ENCODE results near the gene PTPN3. TPM values are rescaled to one million over a fixed set of nuclear protein-coding genes. Genes with fewer than 3 reads are reported as not detected.

The PTPN3 gene
- total RNA-seq, 3 donors from 2014 or later (not counting 1 experiment from before 2014, with no cell fraction given), result not detected

DNA sequence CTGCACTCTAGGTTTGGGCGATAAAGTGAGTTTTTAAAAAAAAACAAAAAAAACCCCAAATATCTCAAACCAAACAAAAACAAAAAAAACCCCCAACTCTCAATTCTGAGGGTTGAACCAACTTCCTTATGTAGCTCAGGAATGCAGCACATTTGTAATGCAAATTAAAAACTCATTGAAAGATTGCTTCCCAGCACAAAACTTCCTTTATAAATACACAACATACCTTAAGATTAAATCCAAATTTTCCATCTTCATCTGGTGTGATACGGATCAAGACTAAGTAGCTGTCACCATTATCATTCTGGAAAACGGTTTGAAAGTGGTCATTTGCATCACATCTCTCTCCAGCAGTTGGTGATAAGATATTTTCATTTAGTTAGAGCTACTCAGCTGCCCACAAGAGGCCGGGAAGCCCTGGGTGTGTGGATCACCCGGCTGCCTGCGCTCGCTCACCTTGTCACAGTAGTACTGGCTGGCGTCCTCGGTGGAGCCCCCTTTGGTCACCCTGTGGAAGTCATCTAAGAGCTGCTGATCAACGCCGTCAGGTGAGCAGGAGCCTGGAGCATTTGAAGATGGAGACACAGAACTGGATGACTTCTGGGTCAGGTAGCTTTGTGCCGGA is 88.2 kb downstream of the PTPN3 start:
- Histone ChIP-seq H3K27me3 (ENCODE audit: control insufficient read depth, insufficient read depth, low read length) (no peaks in the 10 kb centered on the region), H3K4me1 (ENCODE audit: control insufficient read depth, insufficient read depth, low read length) (peaks cover 3% of the 10 kb centered on the region), H3K27ac (ENCODE audit: low read length) (no peak overlapping the region), H3K9me3 (ENCODE audit: control insufficient read depth, insufficient read depth, low read length) (no peaks in the 10 kb centered on the region), H3K4me3 (ENCODE audit: low read length) (no peak overlapping the region), H3K36me3 (ENCODE audit: control insufficient read depth, insufficient read depth, low read length) (no peaks in the 10 kb centered on the region)
- ATAC-seq (no peak), DNase-seq (no peak)
- Mint-ChIP-seq H3K27me3 (ENCODE audit: low read depth in 2 of 2) (no peaks in the 10 kb centered on the region), H3K36me3 (no peaks in the 10 kb centered on the region), H3K4me3 (no peak overlapping the region), H3K4me1 (no peaks in the 10 kb centered on the region), H3K9me3 (no peaks in the 10 kb centered on the region), H3K27ac (no peak overlapping the region)
- TF ChIP-seq CTCF (IDR thresholded peaks at IDR 0.05), result no peak
- WGBS (ENCODE audit: insufficient coverage), result 47% methylated on average over 12 of the region's 12 CpGs
- intact Hi-C loops (cut with micrococcal nuclease), result no loop called here

GRCh38 chr9:109408759-109409462 is 89.2 kb downstream of the PTPN3 start:
- no peak overlapping the region for H3K27ac Mint-ChIP-seq

GRCh38 chr9:109403766-109404320 is 94.3 kb downstream of the PTPN3 start:
- H3K27me3 ChIP-seq (ENCODE audit: control insufficient read depth, insufficient read depth, low read length), result no peaks in the 10 kb centered on the region
- 76% methylated on average over 5 of the region's 5 CpGs for WGBS (ENCODE audit: insufficient coverage)
- intact Hi-C loops (cut with micrococcal nuclease), result no loop called here
- ATAC-seq (no peak), DNase-seq (no peak)
- Mint-ChIP-seq H3K4me3 (no peak overlapping the region), H3K36me3 (no peaks in the 10 kb centered on the region), H3K27ac (no peak overlapping the region), H3K4me1 (no peaks in the 10 kb centered on the region), H3K27me3 (ENCODE audit: low read depth in 2 of 2) (peaks cover 0 to 11% of the 10 kb centered on the region in 2 donors), H3K9me3 (no peaks in the 10 kb centered on the region)
- H3K27ac ChIP-seq (ENCODE audit: low read length), result no peak overlapping the region
- no peaks in the 10 kb centered on the region for H3K9me3 ChIP-seq (ENCODE audit: control insufficient read depth, insufficient read depth, low read length)
- H3K4me3 ChIP-seq (ENCODE audit: low read length), result no peak overlapping the region
- no peaks in the 10 kb centered on the region for H3K4me1 ChIP-seq (ENCODE audit: control insufficient read depth, insufficient read depth, low read length)
- no peak for TF ChIP-seq CTCF (IDR thresholded peaks at IDR 0.05)
- no peaks in the 10 kb centered on the region for H3K36me3 ChIP-seq (ENCODE audit: control insufficient read depth, insufficient read depth, low read length)

More at GRCh38 chr9:109408759-109409462, 89.2 kb downstream of the PTPN3 start:
- no peaks in the 10 kb centered on the region for H3K9me3 Mint-ChIP-seq
- peaks cover 3% of the 10 kb centered on the region for H3K4me1 ChIP-seq (ENCODE audit: control insufficient read depth, insufficient read depth, low read length)
- H3K4me3 ChIP-seq (ENCODE audit: low read length), result no peak overlapping the region
- H3K27ac ChIP-seq (ENCODE audit: low read length), result no peak overlapping the region
- no peaks in the 10 kb centered on the region for H3K9me3 ChIP-seq (ENCODE audit: control insufficient read depth, insufficient read depth, low read length)
- no peaks in the 10 kb centered on the region for H3K4me1 Mint-ChIP-seq
- H3K27me3 ChIP-seq (ENCODE audit: control insufficient read depth, insufficient read depth, low read length), result no peaks in the 10 kb centered on the region
- no peaks in the 10 kb centered on the region for H3K36me3 Mint-ChIP-seq
- intact Hi-C loops (cut with micrococcal nuclease), result no loop called here
- no peak for ATAC-seq
- no peak for DNase-seq
- H3K27me3 Mint-ChIP-seq (ENCODE audit: low read depth in 2 of 2), result peaks cover 0 to 1% of the 10 kb centered on the region in 2 donors
- no peak overlapping the region for H3K4me3 Mint-ChIP-seq
- TF ChIP-seq CTCF (IDR thresholded peaks at IDR 0.05), result no peak
- WGBS (ENCODE audit: insufficient coverage), result 77% methylated on average over 6 of the region's 6 CpGs
- no peaks in the 10 kb centered on the region for H3K36me3 ChIP-seq (ENCODE audit: control insufficient read depth, insufficient read depth, low read length)

All from natural killer cell (primary cell).